GM18505 (cell line): ENCODE data around the gene ISY1.
A peak's percentile ranks its signal among the peaks of the same experiment; 100 is the strongest.
"Not testable (repeated sequence)": the region's sequence is repeated elsewhere in the genome, so short reads cannot be mapped to it uniquely, and the experiment has no call there.

Experiments
- ATAC-seq: cut with Tn5 transposase; IDR thresholded peaks from one replicate; pipeline ENCODE4 v1.9.1; 2021; ENCODE audit not compliant: unreplicated experiment
- POLR2A ChIP-seq: IDR thresholded peaks from 4 replicates; pipeline ENCODE4 v1.6.1; 2011; ENCODE audit warnings: borderline replicate concordance; ENCODE audit not compliant: insufficient read depth, insufficient read length; ENCODE audit errors: extremely low read depth

ISY1 gene

GRCh38 chr3:129160891-129161859, at the start of gene ISY1:
TSS of gene ISY1 (minus strand) at chr3:129161063. CDS start at chr3:129160975, 88 bp downstream.
- ATAC-seq, result peak; percentile 80
- TF ChIP-seq POLR2A, result peak; percentile 97

DNA sequence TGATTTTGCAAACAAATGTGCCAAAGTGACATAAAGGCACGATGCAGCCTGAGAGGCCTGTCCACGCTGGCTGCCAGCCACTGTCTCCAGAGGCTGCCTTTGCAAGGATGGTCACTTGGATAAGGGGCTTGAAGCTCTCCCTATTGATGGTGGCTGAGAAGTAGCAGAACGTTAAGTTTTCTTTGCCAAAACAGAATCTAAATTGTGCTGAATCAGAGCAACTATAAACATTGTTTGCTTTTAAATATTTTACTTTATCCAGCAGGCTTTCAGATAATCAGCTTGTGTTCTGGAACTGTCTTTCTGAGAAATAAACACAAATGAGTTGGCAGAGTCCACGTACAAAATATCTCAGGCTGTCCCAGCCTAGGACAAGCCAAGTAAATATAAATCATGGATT, 46.6 kb upstream of the ISY1 start:
- no peak for TF ChIP-seq POLR2A
- ATAC-seq, result no peak

DNA sequence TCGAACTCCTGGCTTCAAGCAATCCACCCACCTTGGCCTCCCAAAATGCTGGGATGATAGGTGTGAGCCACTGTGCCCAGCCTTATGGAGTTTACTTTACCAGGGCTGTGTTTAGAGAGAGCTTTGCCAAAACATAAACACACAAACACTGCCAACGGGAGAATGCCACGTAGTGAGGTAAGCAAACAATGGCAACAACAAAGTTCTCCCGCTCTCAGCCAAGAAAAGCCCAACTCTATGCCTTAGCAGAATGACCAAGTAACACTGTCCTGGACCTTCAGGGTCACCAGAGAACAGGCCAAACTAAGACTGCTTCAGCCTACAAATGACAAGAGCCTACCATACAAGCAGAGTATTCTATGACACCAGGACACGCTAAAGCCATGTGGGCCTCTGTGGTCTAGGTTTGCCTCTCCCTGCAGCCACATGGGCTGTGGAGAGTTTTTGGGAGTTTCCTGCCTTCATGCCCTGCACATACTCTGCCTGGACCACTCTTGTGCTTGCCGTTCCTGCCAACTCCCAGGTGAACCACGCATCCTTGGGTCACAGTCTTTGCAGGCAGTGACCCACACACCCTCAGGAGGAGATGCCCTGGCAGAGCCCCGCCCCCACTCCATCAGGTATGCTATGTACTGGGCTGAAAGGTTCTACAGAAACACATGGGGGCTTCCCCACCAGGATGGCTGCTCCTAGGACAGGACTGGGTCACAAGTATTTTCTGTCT, 44.4 kb upstream of the ISY1 start:
- ATAC-seq, result no peak

DNA sequence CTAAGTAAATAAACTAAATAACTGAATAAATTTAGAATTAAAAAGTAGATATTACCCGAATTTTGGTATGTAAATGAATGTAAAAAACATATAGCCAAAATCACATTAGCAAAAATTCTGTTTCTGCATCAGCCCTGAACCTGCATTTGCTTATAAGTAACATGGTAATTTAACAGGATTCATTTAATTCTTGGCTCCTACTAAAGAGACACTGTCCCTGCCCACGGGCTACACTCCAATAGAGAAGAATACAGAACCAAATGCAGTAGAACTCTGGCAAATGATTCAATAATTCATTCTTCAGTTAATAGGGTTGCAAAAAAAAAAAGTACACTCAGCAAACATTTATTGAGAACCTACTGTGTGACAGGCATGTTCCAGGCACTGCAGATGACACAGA, 43.6 kb upstream of the ISY1 start:
- no peak for TF ChIP-seq POLR2A
- no peak for ATAC-seq

More for the DNA sequence above, 44.4 kb upstream of the ISY1 start:
- no peak for TF ChIP-seq POLR2A

DNA sequence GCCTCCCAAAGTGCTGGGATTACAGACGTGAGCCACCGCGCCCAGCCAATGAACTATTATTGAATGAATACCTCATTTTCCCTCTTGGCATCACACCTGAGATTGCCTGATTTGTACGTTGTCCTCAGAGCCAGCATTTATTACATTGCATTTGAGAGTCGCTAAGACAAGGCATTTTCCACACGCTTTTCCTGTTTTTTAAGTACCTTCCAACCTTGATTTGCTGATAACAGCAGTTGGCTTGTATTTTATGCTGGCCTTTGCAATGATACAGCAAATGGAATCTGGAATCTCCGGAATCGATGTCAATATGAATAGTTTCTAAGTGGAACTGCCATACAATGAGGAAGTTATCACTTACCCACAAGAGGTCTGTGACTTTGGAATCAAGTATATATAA, 38.5 kb upstream of the ISY1 start:
- TF ChIP-seq POLR2A, result no peak
- ATAC-seq, result no peak

GRCh38 chr3:129197321-129197720, 36.5 kb upstream of the ISY1 start:
- TF ChIP-seq POLR2A, result no peak
- no peak for ATAC-seq

DNA sequence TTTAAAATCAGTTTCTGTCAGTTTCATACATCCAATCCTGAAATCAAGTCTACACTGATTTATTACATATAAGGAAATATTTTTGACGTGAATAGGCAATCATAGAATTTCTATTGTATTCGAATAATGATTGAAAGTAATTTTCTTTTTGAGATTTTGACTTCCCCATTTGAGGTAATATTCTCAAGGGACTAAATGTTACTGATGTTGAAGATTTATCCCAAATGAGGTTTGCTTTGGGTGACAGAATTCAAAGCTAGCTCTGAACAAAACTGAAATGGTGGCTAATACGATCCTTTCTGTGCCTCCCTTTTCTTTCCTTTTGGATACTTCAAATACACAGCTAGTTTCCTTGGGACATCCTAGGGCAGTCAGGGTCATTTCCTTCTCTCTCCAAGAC, 35.7 kb upstream of the ISY1 start:
- TF ChIP-seq POLR2A, result no peak
- ATAC-seq, result no peak

DNA sequence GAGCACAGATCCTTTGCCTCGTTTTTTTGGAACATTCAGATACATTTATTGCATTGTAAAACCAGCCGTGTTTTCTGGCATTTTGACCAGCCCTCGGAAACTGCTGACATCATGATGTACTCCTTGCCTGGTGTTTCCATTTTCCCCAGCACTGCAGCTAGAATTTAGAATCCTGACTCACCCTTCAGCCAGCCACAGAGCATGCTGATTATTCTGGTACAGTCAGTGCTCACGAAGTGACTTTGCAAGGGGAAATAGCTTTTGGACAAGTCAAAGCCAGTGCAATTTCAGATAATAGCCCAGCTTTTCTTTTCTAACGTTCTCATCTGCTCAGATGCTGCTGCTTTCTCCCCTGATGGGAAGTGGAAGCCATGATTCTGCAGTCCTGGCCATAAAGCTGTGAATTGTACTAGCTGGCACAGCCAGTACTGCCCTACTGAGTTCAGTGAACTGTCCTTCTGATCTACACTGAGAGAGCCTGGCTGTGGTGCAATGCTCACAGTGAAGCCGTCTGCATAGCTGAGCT, 34.9 kb upstream of the ISY1 start:
- TF ChIP-seq POLR2A, result no peak
- ATAC-seq, result no peak

- not testable (repeated sequence) for ATAC-seq
These were observed 28.9 kb upstream of the ISY1 start for GRCh38 chr3:129189793-129190192.

GRCh38 chr3:129187857-129188256, 27.0 kb upstream of the ISY1 start:
- no peak for TF ChIP-seq POLR2A
- ATAC-seq, result no peak

GRCh38 chr3:129185783-129186182, 24.9 kb upstream of the ISY1 start:
- ATAC-seq, result no peak
- TF ChIP-seq POLR2A, result no peak

DNA sequence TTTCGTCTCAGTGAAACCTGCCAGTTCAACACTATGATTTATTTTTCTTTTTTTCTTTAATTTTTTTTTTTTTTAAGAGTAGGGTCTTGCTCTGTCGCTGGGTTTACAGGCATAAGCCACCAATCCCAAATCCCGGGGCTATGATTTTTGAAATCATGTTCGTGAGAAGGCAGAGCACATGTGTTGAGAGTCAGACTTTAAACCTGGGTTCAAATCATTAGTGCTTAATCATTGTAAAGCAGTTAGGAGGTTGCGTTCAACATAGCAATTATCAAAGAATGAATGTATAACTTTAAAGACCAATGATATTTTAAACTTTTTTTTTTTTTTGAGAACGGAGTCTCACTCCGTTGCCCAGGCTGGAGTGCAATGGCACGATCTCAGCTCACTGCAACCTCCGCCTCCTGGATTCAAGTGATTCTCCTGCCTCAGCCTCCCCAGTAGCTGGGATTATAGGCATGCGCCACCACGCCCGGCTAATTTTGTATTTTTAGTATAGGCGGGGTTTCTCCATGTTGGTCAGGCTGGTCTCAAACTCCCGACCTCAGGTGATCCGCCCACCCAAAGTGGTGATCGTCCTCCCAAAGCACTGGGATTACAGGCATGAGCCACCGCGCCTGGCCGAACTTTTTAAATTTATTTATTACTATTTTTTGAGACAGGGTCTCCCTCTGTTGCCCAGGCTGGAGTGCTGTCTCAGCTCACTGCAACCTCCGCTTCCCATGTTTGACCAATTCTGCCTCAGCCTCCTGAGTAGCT, 24.1 kb upstream of the ISY1 start:
- not testable (repeated sequence) for ATAC-seq

DNA sequence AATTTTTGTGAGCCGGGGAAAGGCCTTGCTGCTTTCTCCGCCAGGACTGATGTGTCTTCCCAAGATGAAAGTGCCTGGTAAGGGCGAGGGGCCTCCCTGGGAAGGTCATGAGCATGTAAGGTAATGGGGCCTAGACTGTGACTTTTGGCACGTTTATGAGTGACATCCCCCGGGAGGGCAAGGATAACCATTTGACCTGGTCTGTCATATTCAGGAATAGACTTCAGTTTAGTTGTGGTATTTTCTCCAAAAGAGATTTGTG, 23.5 kb upstream of the ISY1 start:
- ATAC-seq, result no peak
- TF ChIP-seq POLR2A, result no peak
